HepG2 (cell line): ENCODE measurements around the gene MORN3. TPM values are rescaled to one million over a fixed set of nuclear protein-coding genes. Genes with fewer than 3 reads are reported as not detected.

Experiments
- ATAC-seq: fragments of 200-7000 bp; cut with Tn5 transposase; 3 replicates; pipeline ENCODE4 v1.9.1; 2020; ENCODE audit warnings: mild to moderate bottlenecking, moderate library complexity
- BruUV-seq: library from RNA; stranded (reverse); fragments of 400-500 nt; replicated peaks from 2 replicates; lab custom pipeline; 2021; lab: Mats Ljungman, UMichigan
- CTCF ChIA-PET: fragments of 300-600 bp; formaldehyde crosslinking; extraction: SDS; loops from one replicate; lab custom pipeline; 2021; ENCODE audit warnings: low total read pairs, inconsistent platforms, low intra/inter-chr PET ratio; lab: Yijun Ruan, JAX
- POLR2A ChIA-PET: fragments of 350-600 bp; sonication (Branson Sonifier 250); formaldehyde crosslinking; loops from one replicate; lab custom pipeline; 2020; ENCODE audit warnings: antibody characterized with exemption, inconsistent platforms; lab: Yijun Ruan, JAX
- DNase-seq: peaks from one replicate; pipeline ENCODE4 v3.0.0-alpha.2; 2015; ENCODE audit warnings: low spot score
- FAIRE-seq: peaks from 3 replicates; lab custom pipeline; 2011; peaks lifted over from hg19 to GRCh38; lab: Jason Lieb, UNC
- H2AFZ ChIP-seq: one replicate; pipeline ENCODE4 v1.6.1; 2011; ENCODE audit warnings: low read length, inconsistent platforms
- H3K27ac ChIP-seq: fragments of 300-600 bp; 3 replicates; pipeline ENCODE4 v1.8.0; 2011; ENCODE audit warnings: mixed run types, mild to moderate bottlenecking, mixed read lengths, low read length, inconsistent platforms; ENCODE audit not compliant: insufficient read depth; ENCODE audit errors: extremely low read length
- H3K27me3 ChIP-seq, 2 experiments: fragments of 200-600 bp in 1 of 2; 2 replicates in 1 of 2; 3 replicates in 1 of 2; pipeline versions ENCODE4 v1.6.0 to v1.8.0; 2011; ENCODE audit warnings: low read length in 2 of 2, mild to moderate bottlenecking in 2 of 2, moderate library complexity in 2 of 2, inconsistent platforms in 1 of 2; ENCODE audit not compliant: insufficient read depth in 2 of 2, control insufficient read depth in 1 of 2
- H3K36me3 ChIP-seq, 2 experiments: fragments of 200-600 bp in 1 of 2; replicated peaks in 1 of 2; 2 replicates in 1 of 2; 3 replicates in 1 of 2; pipeline versions ENCODE4 v1.5.1 to v1.8.0; 2011; ENCODE audit warnings: low read length in 2 of 2, inconsistent platforms in 1 of 2; ENCODE audit not compliant: insufficient read depth in 2 of 2, control insufficient read depth in 1 of 2
- H3K4me1 ChIP-seq: 2 replicates; pipeline ENCODE4 v1.5.1; 2012; ENCODE audit warnings: low read length, inconsistent platforms; ENCODE audit not compliant: insufficient read depth
- H3K4me2 ChIP-seq: 2 replicates; pipeline ENCODE4 v1.6.0; 2011; ENCODE audit warnings: low read depth, low read length, inconsistent platforms
- H3K4me3 ChIP-seq, 3 experiments: fragments of 200-600 bp in 1 of 3; sonication (generic), shearing (Covaris generic) in 1 of 3; replicated peaks in 1 of 3; 2 replicates each; pipeline ENCODE4 v1.5.1; 2011 to 2016; ENCODE audit warnings: low read length in 3 of 3, inconsistent platforms in 2 of 3, low read depth in 2 of 3, mild to moderate bottlenecking in 2 of 3, control low read depth in 1 of 3, mixed read lengths in 1 of 3; ENCODE audit not compliant: insufficient read depth in 1 of 3
- H3K79me2 ChIP-seq: one replicate; pipeline ENCODE4 v1.6.1; 2011; ENCODE audit warnings: low read length, inconsistent platforms; ENCODE audit not compliant: insufficient read depth
- H3K9ac ChIP-seq: 2 replicates; pipeline ENCODE4 v1.6.0; 2011; ENCODE audit warnings: mild to moderate bottlenecking, low read depth, low read length, inconsistent platforms; ENCODE audit not compliant: insufficient read depth
- H3K9me3 ChIP-seq: 2 replicates; pipeline ENCODE4 v1.5.1; 2012; ENCODE audit warnings: mild to moderate bottlenecking, low read length
- H4K20me1 ChIP-seq: 2 replicates; pipeline ENCODE4 v1.6.0; 2011; ENCODE audit warnings: inconsistent platforms, mild to moderate bottlenecking, low read length, moderate library complexity; ENCODE audit not compliant: insufficient read depth
- ATF6 ChIP-seq: sonication (generic); formaldehyde crosslinking; conservative IDR thresholded peaks from 2 replicates; pipeline ENCODE4 v1.4.0; 2020; ENCODE audit warnings: missing genetic modification reagents
- BRD4 ChIP-seq: sonication (generic); formaldehyde crosslinking; IDR thresholded peaks from 2 replicates; pipeline ENCODE4 v1.4.0; 2020; ENCODE audit warnings: missing genetic modification reagents
- DZIP1 ChIP-seq: sonication (generic); formaldehyde crosslinking; IDR thresholded peaks from 2 replicates; pipeline ENCODE4 v1.5.0; 2020; ENCODE audit warnings: mild to moderate bottlenecking, missing genetic modification reagents
- MIER3 ChIP-seq: IDR thresholded peaks from 2 replicates; pipeline ENCODE4 v1.6.1; 2016; ENCODE audit warnings: missing compliant biosample characterization, borderline replicate concordance
- MXI1 ChIP-seq: IDR thresholded peaks from 3 replicates; pipeline ENCODE4 v1.6.1; 2012; ENCODE audit warnings: low read depth, low read length, inconsistent platforms, borderline replicate concordance
- PRPF4 ChIP-seq: fragments of 200-400 bp; formaldehyde crosslinking; IDR thresholded peaks from 2 replicates; pipeline ENCODE4 v1.6.1; 2016; ENCODE audit warnings: low read length, low read depth; ENCODE audit not compliant: poor library complexity, severe bottlenecking
- RBFOX2 ChIP-seq: fragments of 200-400 bp; formaldehyde crosslinking; IDR thresholded peaks from 2 replicates; pipeline ENCODE4 v1.6.1; 2017; ENCODE audit warnings: low read depth, mild to moderate bottlenecking, low read length
- THAP9 ChIP-seq: sonication (generic); formaldehyde crosslinking; IDR thresholded peaks from 2 replicates; pipeline ENCODE4; 2020; ENCODE audit warnings: missing genetic modification reagents, mild to moderate bottlenecking, borderline replicate concordance
- ZFP1 ChIP-seq: IDR thresholded peaks from 2 replicates; pipeline ENCODE4 v1.6.1; 2016
- ZIK1 ChIP-seq: sonication (generic); formaldehyde crosslinking; IDR thresholded peaks from 2 replicates; pipeline ENCODE4 v1.5.0; 2020; ENCODE audit warnings: mild to moderate bottlenecking, low read depth, missing genetic modification reagents, borderline replicate concordance
- ZNF337 ChIP-seq: sonication (generic); formaldehyde crosslinking; IDR thresholded peaks from 2 replicates; pipeline ENCODE4 v1.5.1; 2020; ENCODE audit warnings: missing genetic modification reagents, low read depth, mild to moderate bottlenecking, borderline replicate concordance
- ZNF431 ChIP-seq: sonication (generic); formaldehyde crosslinking; IDR thresholded peaks from 2 replicates; pipeline ENCODE4 v1.9.0; 2022; ENCODE audit warnings: missing genetic modification reagents, low read depth, mild to moderate bottlenecking, borderline replicate concordance
- ZNF562 ChIP-seq: sonication (generic); formaldehyde crosslinking; IDR thresholded peaks from 2 replicates; pipeline ENCODE4 v1.8.0; 2022; ENCODE audit warnings: missing genetic modification reagents, borderline replicate concordance
- WGBS: methylation state at CpG from one replicate; pipeline ENCODE4 v1.1.6; 2017; ENCODE audit warnings: low lambda C conversion rate; 5-methylcytosine and 5-hydroxymethylcytosine counted together
- in situ Hi-C: cut with HindIII; loops from 2 replicates; pipeline ENCODE4 v1.10.0; 2017; ENCODE audit warnings: low pct_unique_long_range_greater_than_20kb; ENCODE audit not compliant: extremely low pct_ligation_motif_present
- intact Hi-C: fragments of 100-400 bp; cut with micrococcal nuclease; formaldehyde crosslinking; loops from one replicate; pipeline ENCODE4 v1.10.0; 2022; ENCODE audit not compliant: unreplicated experiment
- polyA plus RNA-seq, 8 experiments: library from polyadenylated mRNA; depleted of rRNA in 3 of 8; stranded (reverse) in 7 of 8; unstranded in 1 of 8; fragments of >200 nt; fragmentation: Illumina TruSeq in 4 of 8; extraction: Trizol in 4 of 8; gene quantifications; 2 replicates each; pipeline versions ENCODE4 v1.2.1 to v1.2.3, GENCODE V29; 2011 to 2016; ENCODE audit warnings: low read depth in 4 of 8, missing spikeins in 1 of 8, mixed read lengths in 1 of 8; ENCODE audit not compliant: insufficient read depth in 1 of 8
- total RNA-seq, 5 experiments: library from RNA; depleted of rRNA; stranded (reverse); fragments of >200 nt; fragmentation: Illumina TruSeq; extraction: Trizol; gene quantifications; 2 replicates each; pipeline ENCODE4 v1.2.3, GENCODE V29; 2016; ENCODE audit warnings: low read depth in 1 of 5

MORN3 gene
- total and polyA plus RNA-seq, 2 of the 13 experiments (the other 11 are each of a cell fraction or from before 2014, with no cell fraction given): 1.1 to 2.0 TPM

- no peak for ATAC-seq
- no peak overlapping the region for H3K9ac ChIP-seq
- peaks cover 42% of the 10 kb centered on the region for H3K4me1 ChIP-seq
- no peaks in the 10 kb centered on the region for H4K20me1 ChIP-seq
- no peaks in the 10 kb centered on the region; a peak in 2 of 5 replicates for H3K36me3 ChIP-seq
- CTCF ChIA-PET: no interaction called here
- no TSS peak for BruUV-seq
- H3K4me3 ChIP-seq: no peak overlapping the region
- no peaks in the 10 kb centered on the region for H3K9me3 ChIP-seq
- no peak for DNase-seq
- intact Hi-C loops (no loop called here), in situ Hi-C loops (no loop called here)
- H2AFZ ChIP-seq: no peak overlapping the region
- peaks cover 4% of the 10 kb centered on the region for H3K79me2 ChIP-seq
- H3K27ac ChIP-seq: no peak overlapping the region
- FAIRE-seq: no peak
- no peak for TF ChIP-seq ZFP1
- TF ChIP-seq MXI1: no peak
- no peak for TF ChIP-seq THAP9 (CRISPR knock-in tag)
- no peak for TF ChIP-seq RBFOX2
- no peak for TF ChIP-seq PRPF4
- no peak for TF ChIP-seq DZIP1 (CRISPR knock-in tag)
- TF ChIP-seq ZNF431 (CRISPR knock-in tag): no peak
- no peak for TF ChIP-seq ATF6 (CRISPR knock-in tag)
- no peak for TF ChIP-seq MIER3 (CRISPR knock-in tag)
- no peak for TF ChIP-seq ZNF562 (CRISPR knock-in tag)
- TF ChIP-seq ZNF337: no peak
- no peak for TF ChIP-seq ZIK1
- no peak for TF ChIP-seq BRD4 (CRISPR knock-in tag)
- H3K27me3 ChIP-seq: no peaks in the 10 kb centered on the region
- POLR2A ChIA-PET: interaction anchor here (0.7 to 1.4 kb wide), 2 partner anchors 8 to 39 kb away, joined by 3 to 6 read pairs; partner anchors contain the start of gene ORAI1
- 98% methylated on average over 12 of the region's 13 CpGs for WGBS
- no peak overlapping the region for H3K4me2 ChIP-seq
Measured at GRCh38 chr12:121634836-121635235, 34.6 kb downstream of the MORN3 start.
